AG08396 (cell line): Measurements from ENCODE around the gene BTBD18.

Experiments
- DNase-seq: peaks from one replicate; pipeline ENCODE4 v3.0.0; 2012; ENCODE audit warnings: low spot score, mixed read lengths

The BTBD18 gene

GRCh38 chr11:57751676-57752253, at the start of gene BTBD18:
BTBD18 (minus strand) TSS chr11:57751819; CDS start chr11:57751188, 631 bp downstream.
- DNase-seq: peak; percentile 66

- no peak for DNase-seq
Observed at GRCh38 chr11:57801183-57801485, 49.5 kb upstream of the BTBD18 start.

- peak; percentile 56 for DNase-seq
Observed at GRCh38 chr11:57800444-57801182, 49.0 kb upstream of the BTBD18 start.

GRCh38 chr11:57798905-57799559, 47.4 kb upstream of the BTBD18 start:
- DNase-seq: peak; percentile 41

GRCh38 chr11:57793351-57794115, 41.9 kb upstream of the BTBD18 start:
- DNase-seq: no peak

- DNase-seq: no peak
Observed at GRCh38 chr11:57792870-57793269, 41.3 kb upstream of the BTBD18 start.

GRCh38 chr11:57792060-57792541, 40.5 kb upstream of the BTBD18 start:
- no peak for DNase-seq

GRCh38 chr11:57791321-57792059, 39.9 kb upstream of the BTBD18 start:
- DNase-seq: no peak

- DNase-seq: no peak
Observed at GRCh38 chr11:57788703-57789088, 37.1 kb upstream of the BTBD18 start.

- DNase-seq: no peak
Observed at GRCh38 chr11:57787920-57788702, 36.5 kb upstream of the BTBD18 start.

- DNase-seq: no peak
Observed at GRCh38 chr11:57787006-57787604, 35.5 kb upstream of the BTBD18 start.

- no peak for DNase-seq
Observed at GRCh38 chr11:57786436-57786835, 34.8 kb upstream of the BTBD18 start.

GRCh38 chr11:57785072-57785471, 33.5 kb upstream of the BTBD18 start:
- no peak for DNase-seq

GRCh38 chr11:57781529-57781943, 29.9 kb upstream of the BTBD18 start:
- DNase-seq: no peak

GRCh38 chr11:57779276-57779675, 27.7 kb upstream of the BTBD18 start:
- DNase-seq: peak; percentile 37

- peak; percentile 88 for DNase-seq
Observed at GRCh38 chr11:57778318-57779037, 26.9 kb upstream of the BTBD18 start.

GRCh38 chr11:57777969-57778317, 26.3 kb upstream of the BTBD18 start:
- DNase-seq: no peak

GRCh38 chr11:57776577-57777210, 25.1 kb upstream of the BTBD18 start:
- DNase-seq: no peak

GRCh38 chr11:57776031-57776521, 24.5 kb upstream of the BTBD18 start:
- DNase-seq: no peak
